Mesenchymal stem cell (in vitro differentiated cells and primary cell): ENCODE data around the gene RPE65.
A peak's percentile ranks its signal among the peaks of the same experiment; 100 is the strongest.

Experiments
- DNase-seq: peaks from one replicate; pipeline ENCODE4 v3.0.0-alpha.2; 2013
- H2AFZ ChIP-seq: one replicate; pipeline ENCODE4 v1.6.1; 2013; ENCODE audit warnings: low read depth, mild to moderate bottlenecking, control low read depth, inconsistent platforms, low read length, moderate library complexity
- H2AK5ac ChIP-seq: 2 replicates; pipeline ENCODE4 v1.6.1; 2013; ENCODE audit warnings: low read length, moderate library complexity, mild to moderate bottlenecking, inconsistent platforms; ENCODE audit not compliant: severe bottlenecking
- H2BK120ac ChIP-seq: one replicate; pipeline ENCODE4 v1.6.1; 2013; ENCODE audit warnings: low read depth, mild to moderate bottlenecking, inconsistent platforms, low read length, moderate library complexity
- H2BK12ac ChIP-seq, 2 experiments: one replicate each; pipeline ENCODE4 v1.6.1; 2013; ENCODE audit warnings: inconsistent platforms in 2 of 2, low read length in 2 of 2, mild to moderate bottlenecking in 2 of 2, moderate library complexity in 2 of 2, control low read depth in 1 of 2
- H2BK15ac ChIP-seq: one replicate; pipeline ENCODE4 v1.6.1; 2013; ENCODE audit warnings: mild to moderate bottlenecking, low read depth, inconsistent platforms; ENCODE audit not compliant: poor library complexity, severe bottlenecking
- H2BK5ac ChIP-seq: 2 replicates; pipeline ENCODE4 v1.6.1; 2013; ENCODE audit warnings: low read depth, mild to moderate bottlenecking, low read length, control low read depth, inconsistent platforms; ENCODE audit not compliant: poor library complexity, severe bottlenecking
- H3K14ac ChIP-seq, 2 experiments: one replicate each; pipeline ENCODE4 v1.6.1; 2013; ENCODE audit warnings: inconsistent platforms in 2 of 2, low read length in 2 of 2, control low read depth in 1 of 2, mild to moderate bottlenecking in 1 of 2, moderate library complexity in 1 of 2
- H3K18ac ChIP-seq, 2 experiments: one replicate each; pipeline ENCODE4 v1.6.1; 2013; ENCODE audit warnings: inconsistent platforms in 2 of 2, low read length in 2 of 2, control low read depth in 1 of 2, low read depth in 1 of 2, mild to moderate bottlenecking in 1 of 2
- H3K23ac ChIP-seq, 2 experiments: one replicate each; pipeline ENCODE4 v1.6.1; 2013; ENCODE audit warnings: inconsistent platforms in 2 of 2, low read length in 2 of 2, mild to moderate bottlenecking in 2 of 2, moderate library complexity in 2 of 2, control low read depth in 1 of 2
- H3K27ac ChIP-seq: 2 replicates; pipeline ENCODE4 v1.5.1; 2013; ENCODE audit warnings: mild to moderate bottlenecking, moderate library complexity, low read length, control low read depth, inconsistent platforms; ENCODE audit not compliant: poor library complexity, severe bottlenecking
- H3K27me3 ChIP-seq, 2 experiments: 2 replicates each; pipeline versions ENCODE4 v1.6.1 to v1.7.0; 2013; ENCODE audit warnings: low read length in 2 of 2, mild to moderate bottlenecking in 2 of 2, moderate library complexity in 2 of 2, control low read depth in 1 of 2, inconsistent platforms in 1 of 2; ENCODE audit not compliant: control insufficient read depth in 1 of 2, insufficient read depth in 1 of 2
- H3K36me3 ChIP-seq, 2 experiments: 2 replicates each; pipeline versions ENCODE4 v1.6.1 to v1.7.0; 2013; ENCODE audit warnings: low read length in 2 of 2, control low read depth in 1 of 2, inconsistent platforms in 1 of 2, low read depth in 1 of 2, mild to moderate bottlenecking in 1 of 2; ENCODE audit not compliant: insufficient read depth in 2 of 2, control insufficient read depth in 1 of 2
- H3K4ac ChIP-seq, 2 experiments: one replicate each; pipeline ENCODE4 v1.6.1; 2013; ENCODE audit warnings: inconsistent platforms in 2 of 2, low read length in 2 of 2, mild to moderate bottlenecking in 2 of 2, moderate library complexity in 2 of 2, control low read depth in 1 of 2, low read depth in 1 of 2
- H3K4me1 ChIP-seq: 2 replicates; pipeline ENCODE4 v1.6.1; 2013; ENCODE audit warnings: low read depth, low read length, control low read depth; ENCODE audit not compliant: control insufficient read depth, insufficient read depth
- H3K4me2 ChIP-seq: 2 replicates; pipeline ENCODE4 v1.6.1; 2013; ENCODE audit warnings: low read length, mild to moderate bottlenecking, inconsistent platforms; ENCODE audit not compliant: poor library complexity, severe bottlenecking
- H3K4me3 ChIP-seq, 2 experiments: 2 replicates each; pipeline versions ENCODE4 v1.5.1 to v1.7.0; 2013; ENCODE audit warnings: low read length in 2 of 2, mild to moderate bottlenecking in 2 of 2, control low read depth in 1 of 2, low read depth in 1 of 2; ENCODE audit not compliant: insufficient read depth in 1 of 2
- H3K79me1 ChIP-seq: replicated peaks from 2 replicates; pipeline ENCODE4 v1.6.1; 2013; ENCODE audit warnings: mild to moderate bottlenecking, control low read depth, low read length, inconsistent platforms; ENCODE audit not compliant: poor library complexity, severe bottlenecking
- H3K9ac ChIP-seq: 2 replicates; pipeline ENCODE4 v1.7.0; 2013; ENCODE audit warnings: mild to moderate bottlenecking, low read length, moderate library complexity
- H3K9me3 ChIP-seq: 2 replicates; pipeline ENCODE4 v1.7.0; 2013; ENCODE audit warnings: mild to moderate bottlenecking, low read length; ENCODE audit not compliant: control insufficient read depth
- H4K8ac ChIP-seq: one replicate; pipeline ENCODE4 v1.6.1; 2013; ENCODE audit warnings: inconsistent platforms, mild to moderate bottlenecking, low read length, moderate library complexity
- H4K91ac ChIP-seq: one replicate; pipeline ENCODE4 v1.6.1; 2013; ENCODE audit warnings: mild to moderate bottlenecking, low read length, inconsistent platforms
- WGBS: methylation state at CpG from one replicate; pipeline ENCODE4 v1.1.7; 2013; ENCODE audit warnings: mixed read lengths; 5-methylcytosine and 5-hydroxymethylcytosine counted together

The RPE65 gene

DNA sequence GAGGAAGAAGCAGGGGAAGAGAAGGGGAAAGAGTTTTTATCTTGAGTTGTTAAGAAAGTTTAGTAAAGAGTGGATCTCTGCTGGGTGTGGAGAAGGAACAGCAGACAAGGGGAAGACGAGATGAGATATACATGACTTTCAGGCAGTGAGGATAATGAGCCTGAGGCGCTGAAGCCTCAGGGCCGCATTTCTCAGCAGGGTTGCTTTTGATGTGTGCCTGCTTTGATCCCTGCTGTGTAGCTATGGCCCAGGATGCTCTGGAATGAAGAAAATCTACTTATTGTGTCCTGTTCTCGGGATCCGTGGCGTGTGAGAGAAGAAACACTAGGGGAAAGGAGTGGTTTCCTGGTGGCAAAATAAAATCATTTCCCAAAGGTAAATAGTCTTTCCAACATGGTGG, 15.1 kb upstream of the RPE65 start:
- H2AK5ac ChIP-seq, result no peak overlapping the region

DNA sequence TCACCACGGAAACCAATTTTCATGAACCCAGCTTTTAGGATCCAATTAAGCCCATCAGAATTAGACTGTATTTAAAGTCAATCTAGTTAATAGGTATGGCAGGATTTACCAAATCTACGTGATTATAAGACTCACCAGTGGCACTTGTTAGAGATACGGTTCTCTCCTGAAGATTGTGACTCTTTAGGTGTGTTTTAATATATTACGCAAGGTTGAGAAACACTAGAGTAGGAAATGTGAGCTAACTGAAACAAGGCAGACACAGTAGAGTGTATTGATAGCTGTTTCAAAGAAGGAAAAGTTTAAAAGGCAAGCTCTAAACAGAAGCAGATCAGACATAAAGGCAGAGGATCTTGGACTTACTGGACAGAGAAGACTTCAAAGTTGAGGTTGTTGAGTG, 11.2 kb upstream of the RPE65 start:
- no peaks in the 10 kb centered on the region for H3K27me3 ChIP-seq
- no peak overlapping the region for H2BK5ac ChIP-seq
- H3K18ac ChIP-seq, result no peak overlapping the region
- no peak for DNase-seq
- no peak overlapping the region for H3K4me3 ChIP-seq
- H2BK120ac ChIP-seq, result no peak overlapping the region
- H4K8ac ChIP-seq, result no peak overlapping the region
- H2AFZ ChIP-seq, result no peak overlapping the region
- H3K23ac ChIP-seq, result no peak overlapping the region
- H3K4me2 ChIP-seq, result no peak overlapping the region
- no peak overlapping the region for H3K14ac ChIP-seq
- no peak overlapping the region for H3K9ac ChIP-seq
- H3K9me3 ChIP-seq, result peaks cover 17% of the 10 kb centered on the region
- no peaks in the 10 kb centered on the region for H3K4me1 ChIP-seq
- H3K4ac ChIP-seq, result no peak overlapping the region
- no peak overlapping the region for H4K91ac ChIP-seq
- no peak overlapping the region for H2AK5ac ChIP-seq
- H3K79me1 ChIP-seq, result no peaks in the 10 kb centered on the region
- WGBS, result 97% methylated on average over 3 of the region's 4 CpGs
- no peak overlapping the region for H3K27ac ChIP-seq
- H3K36me3 ChIP-seq, result no peaks in the 10 kb centered on the region
- no peak overlapping the region for H2BK15ac ChIP-seq
- H2BK12ac ChIP-seq, result no peak overlapping the region

More for the DNA sequence above, 15.1 kb upstream of the RPE65 start:
- Histone ChIP-seq H4K8ac (no peak overlapping the region), H3K4me2 (no peak overlapping the region), H3K4me1 (no peaks in the 10 kb centered on the region), H3K23ac (no peak overlapping the region), H2AFZ (no peak overlapping the region), H2BK12ac (no peak overlapping the region), H3K4me3 (no peak overlapping the region), H3K18ac (no peak overlapping the region), H2BK15ac (no peak overlapping the region), H2BK5ac (no peak overlapping the region), H3K9ac (no peak overlapping the region), H3K36me3 (no peaks in the 10 kb centered on the region), H3K27ac (peak overlapping the region; percentile 12), H3K79me1 (no peaks in the 10 kb centered on the region), H3K4ac (no peak overlapping the region), H3K9me3 (peaks cover 17% of the 10 kb centered on the region), H2BK120ac (no peak overlapping the region), H3K27me3 (no peaks in the 10 kb centered on the region), H4K91ac (no peak overlapping the region), H3K14ac (no peak overlapping the region)
- 40% methylated on average over 6 of the region's 6 CpGs for WGBS
- no peak for DNase-seq

DNA sequence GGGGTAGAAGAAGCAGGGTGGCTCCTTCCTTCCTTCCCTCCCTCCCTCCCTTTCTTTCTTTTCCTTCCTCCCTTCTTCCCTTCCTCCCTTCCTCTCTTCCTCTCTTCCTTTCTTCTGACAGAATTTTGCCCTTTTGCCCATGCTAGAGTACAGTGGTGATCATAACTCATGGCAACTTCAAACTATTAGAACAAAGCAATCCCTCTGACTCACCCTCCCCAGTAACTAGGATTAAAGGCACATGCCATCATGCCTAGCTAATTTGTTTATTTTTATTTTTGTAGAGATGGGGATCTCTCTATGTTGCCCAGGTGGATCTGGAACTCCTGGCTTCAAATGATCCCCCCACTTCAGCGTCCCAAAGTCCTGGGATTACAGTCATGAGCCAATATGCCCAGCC, 10.0 kb upstream of the RPE65 start:
- H3K79me1 ChIP-seq, result no peaks in the 10 kb centered on the region
- H3K9ac ChIP-seq, result no peak overlapping the region
- no peak overlapping the region for H2BK12ac ChIP-seq
- no peak overlapping the region for H4K91ac ChIP-seq
- H3K18ac ChIP-seq, result no peak overlapping the region
- no peak overlapping the region for H3K23ac ChIP-seq
- H3K4ac ChIP-seq, result no peak overlapping the region
- H2BK5ac ChIP-seq, result no peak overlapping the region
- peaks cover 17% of the 10 kb centered on the region for H3K9me3 ChIP-seq
- WGBS, result 81% methylated on average over 1 of the region's 1 CpG
- H3K27ac ChIP-seq, result no peak overlapping the region
- no peak overlapping the region for H2BK15ac ChIP-seq
- peak; percentile 29 for DNase-seq
- H3K27me3 ChIP-seq, result no peaks in the 10 kb centered on the region
- no peak overlapping the region for H3K14ac ChIP-seq
- H4K8ac ChIP-seq, result no peak overlapping the region
- H3K4me3 ChIP-seq, result no peak overlapping the region
- peak overlapping the region; percentile 26 for H2AK5ac ChIP-seq
- H3K36me3 ChIP-seq, result no peaks in the 10 kb centered on the region
- no peak overlapping the region for H2BK120ac ChIP-seq
- no peak overlapping the region for H2AFZ ChIP-seq
- H3K4me2 ChIP-seq, result no peak overlapping the region
- H3K4me1 ChIP-seq, result no peaks in the 10 kb centered on the region

DNA sequence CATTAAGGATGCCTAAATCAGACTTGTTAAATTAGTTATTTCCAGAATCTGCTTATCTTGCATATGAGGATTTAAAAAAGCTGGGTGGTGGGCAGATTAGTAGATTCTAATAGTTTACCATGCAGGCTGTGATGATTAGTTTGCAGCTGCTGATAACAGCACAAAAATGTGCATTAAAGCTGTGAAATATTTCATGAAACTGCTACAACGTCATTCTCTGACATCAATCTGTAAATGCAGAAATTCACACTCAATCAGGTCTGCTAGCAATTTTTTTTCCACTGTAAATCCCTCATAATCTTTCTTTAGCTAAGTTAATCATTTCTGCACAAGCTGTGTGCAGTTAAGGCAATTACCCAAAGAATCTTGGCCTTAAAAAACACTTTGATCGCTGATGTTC, 9.3 kb upstream of the RPE65 start:
- no peak overlapping the region for H3K4me3 ChIP-seq
- DNase-seq, result no peak
- H2AK5ac ChIP-seq, result no peak overlapping the region
- H3K9me3 ChIP-seq, result peaks cover 12% of the 10 kb centered on the region
- no peak overlapping the region for H4K91ac ChIP-seq
- no peak overlapping the region for H4K8ac ChIP-seq
- no peak overlapping the region for H3K14ac ChIP-seq
- H3K27me3 ChIP-seq, result no peaks in the 10 kb centered on the region
- no peak overlapping the region for H3K9ac ChIP-seq
- no peak overlapping the region for H3K23ac ChIP-seq
- H3K4me1 ChIP-seq, result no peaks in the 10 kb centered on the region
- H2BK12ac ChIP-seq, result no peak overlapping the region
- no peak overlapping the region for H2AFZ ChIP-seq
- H3K79me1 ChIP-seq, result no peaks in the 10 kb centered on the region
- H3K4me2 ChIP-seq, result no peak overlapping the region
- H2BK15ac ChIP-seq, result no peak overlapping the region
- no peak overlapping the region for H2BK120ac ChIP-seq
- no peak overlapping the region for H2BK5ac ChIP-seq
- no peak overlapping the region for H3K27ac ChIP-seq
- H3K36me3 ChIP-seq, result no peaks in the 10 kb centered on the region
- 88% methylated on average over 2 of the region's 2 CpGs for WGBS
- no peak overlapping the region for H3K18ac ChIP-seq
- no peak overlapping the region for H3K4ac ChIP-seq
